Activated T-helper 9 cell treated with anti-CD3 and anti-CD28 coated beads, Interleukin-2, amount 50 U/mL, for 16 hours (primary cell): ENCODE measurements around the gene CRYGN.

ENCODE experiments used
- DNase-seq: peaks from one replicate; pipeline ENCODE4 v3.0.0-alpha.2; 2020; ENCODE audit warnings: low read depth

The CRYGN gene

DNA sequence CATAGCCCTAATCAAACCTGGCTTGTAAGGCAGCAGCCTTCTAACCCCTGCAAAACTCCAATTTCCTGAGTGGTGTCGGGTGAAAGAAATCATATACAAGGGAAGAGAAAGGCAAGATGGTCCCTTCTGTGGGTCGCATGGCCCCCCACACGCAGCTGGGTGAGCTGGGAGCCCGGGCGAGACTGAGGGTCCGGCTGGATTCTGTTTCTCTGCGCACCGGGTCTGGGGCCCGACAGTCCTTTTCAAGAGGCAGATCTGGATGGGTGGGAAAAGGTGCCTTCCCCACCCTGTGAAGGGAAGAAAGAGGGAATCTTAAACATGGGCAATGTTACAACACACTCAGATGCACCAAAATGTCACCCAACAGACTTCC lies 48.6 kb downstream of the CRYGN start:
- no peak for DNase-seq

DNA sequence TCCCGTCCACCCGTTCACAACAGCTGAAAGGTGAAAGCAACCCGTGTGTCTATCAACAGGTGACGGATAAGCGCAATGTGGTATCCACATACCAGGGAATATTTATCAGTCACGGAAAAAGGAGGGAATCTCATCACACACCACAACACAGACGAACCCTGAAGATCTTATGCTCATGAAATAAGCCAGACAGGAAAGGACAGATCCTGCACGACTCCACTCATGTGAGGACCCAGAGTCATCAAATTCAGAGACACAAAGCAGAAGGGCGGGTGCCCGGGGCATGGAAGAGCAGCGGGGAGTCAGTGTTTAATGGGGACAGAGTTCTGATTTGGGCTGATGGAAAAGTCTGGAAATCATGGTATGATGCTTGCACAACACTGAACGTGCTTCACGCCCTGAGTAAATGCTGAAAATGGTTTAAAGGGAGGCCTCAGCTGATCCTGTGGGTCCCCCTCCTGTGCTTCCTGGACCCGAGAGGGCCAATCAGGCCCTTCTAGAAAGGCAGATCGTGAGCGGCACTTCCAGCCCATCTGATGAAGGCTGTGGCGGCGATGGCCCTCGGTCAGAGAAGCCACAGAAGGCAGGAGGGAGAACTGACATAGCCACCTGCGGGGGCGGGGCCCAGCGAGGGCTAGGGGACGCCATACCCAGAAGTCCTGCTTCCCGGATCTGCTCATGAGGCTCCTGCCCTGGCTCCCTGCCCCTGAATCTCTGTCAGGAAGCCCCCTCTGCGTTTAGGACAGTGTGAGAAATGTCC lies 49.2 kb downstream of the CRYGN start:
- no peak for DNase-seq

DNA sequence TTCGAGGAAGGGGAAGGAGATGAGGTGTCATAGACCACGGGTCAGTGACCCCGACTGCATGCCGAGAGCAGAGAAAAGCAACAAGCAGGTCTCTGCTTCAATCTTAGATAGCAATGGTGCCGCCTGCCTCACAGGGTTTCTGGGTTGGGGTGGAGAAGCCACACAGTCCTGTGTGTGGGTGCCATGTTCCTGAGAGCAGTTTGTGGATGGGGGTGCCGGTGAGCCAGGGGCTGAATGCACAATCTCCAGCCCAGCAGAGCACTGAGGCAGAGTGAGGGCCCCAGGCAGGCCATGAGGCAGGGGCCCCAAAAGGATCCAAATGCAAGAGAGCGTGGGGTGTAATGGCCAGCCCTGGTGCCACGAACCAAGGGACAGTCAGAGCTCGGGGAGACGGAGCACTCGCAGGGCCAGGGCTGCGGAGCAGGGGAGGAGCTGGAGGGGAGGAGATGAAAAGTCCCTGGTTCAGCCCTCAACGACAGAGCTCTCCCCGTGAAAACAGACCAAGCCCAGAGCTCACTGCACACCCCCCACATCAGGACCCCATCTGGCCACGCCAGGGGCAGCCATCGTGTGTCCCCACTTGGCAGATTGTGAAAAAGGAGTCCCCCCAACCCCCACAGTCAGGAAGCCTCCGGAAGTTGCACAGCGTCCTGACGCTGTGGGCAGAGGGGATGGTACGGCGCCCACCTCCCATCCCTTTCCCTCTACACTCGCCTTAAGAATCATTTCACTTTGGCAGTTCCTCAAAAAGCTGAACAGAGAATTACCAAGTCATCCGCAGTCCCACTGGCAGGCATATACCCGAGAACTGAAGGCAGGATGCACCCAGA lies 50.0 kb downstream of the CRYGN start:
- no peak for DNase-seq

DNA sequence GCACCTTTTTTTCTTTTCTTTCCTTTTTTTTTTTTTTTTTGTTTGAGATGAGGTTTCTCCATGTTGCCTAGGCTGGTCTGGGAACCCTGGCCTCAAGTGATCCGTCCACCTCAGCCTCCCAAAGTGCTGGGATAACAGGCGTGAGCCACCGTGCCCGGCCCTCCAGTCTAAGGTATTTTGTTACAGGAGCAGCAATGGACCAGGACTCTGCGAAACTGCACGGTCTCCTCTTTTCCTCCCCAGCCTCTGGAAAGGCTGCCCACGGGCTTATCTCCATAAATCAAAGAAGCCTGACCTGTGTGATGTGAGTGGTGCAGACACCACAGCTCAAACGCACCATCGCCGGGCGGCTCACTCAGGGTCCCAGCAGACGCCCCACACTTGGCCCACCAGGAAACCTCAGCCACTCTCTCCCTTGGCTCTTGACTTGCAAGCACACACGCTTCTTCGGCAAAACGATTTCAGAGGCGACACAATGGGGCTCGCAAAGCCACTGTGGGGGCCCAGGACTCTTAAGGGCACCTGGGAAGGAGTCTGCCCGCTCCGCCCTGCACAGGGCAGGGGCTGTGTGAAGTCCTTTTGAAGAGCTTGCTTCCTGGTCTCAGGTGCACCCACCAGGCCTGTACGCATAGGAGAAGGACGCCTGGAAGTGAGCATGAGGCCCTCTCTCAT lies 50.7 kb downstream of the CRYGN start:
- DNase-seq = no peak

DNA sequence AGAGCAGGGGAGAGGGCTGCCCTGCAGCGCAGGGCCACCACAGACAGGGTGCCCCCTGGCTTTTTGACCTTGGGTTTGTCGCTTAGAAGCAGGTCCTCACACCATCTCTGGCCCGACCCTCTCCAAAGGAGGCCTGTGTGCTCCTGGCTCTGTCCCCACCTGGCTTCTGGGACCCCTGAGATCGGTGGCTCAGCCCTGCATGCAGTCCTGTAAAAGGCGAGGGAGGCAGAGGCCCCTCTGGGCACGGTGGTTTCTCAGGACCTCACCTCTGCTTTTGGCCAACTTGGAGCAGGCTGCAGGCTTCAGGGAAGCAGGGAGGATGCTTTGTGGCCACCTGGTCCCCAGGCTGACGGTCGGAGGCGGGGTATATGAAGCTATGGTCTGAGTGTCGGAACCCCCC lies 51.5 kb downstream of the CRYGN start:
- no peak for DNase-seq

DNA sequence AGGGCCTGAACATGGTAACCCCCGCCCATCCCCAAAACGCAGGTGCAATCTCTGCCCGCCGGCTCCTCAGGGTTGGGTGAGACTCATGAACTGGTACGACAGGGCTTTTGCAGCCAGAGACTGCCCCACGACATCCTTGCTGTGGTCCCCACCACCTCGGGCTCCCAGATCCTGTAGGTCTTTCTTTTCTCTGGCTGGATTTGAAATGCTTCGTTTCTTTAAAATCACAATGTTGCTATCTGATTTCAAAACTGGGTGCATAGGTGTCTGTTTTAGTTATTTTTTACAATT lies 52.0 kb downstream of the CRYGN start:
- DNase-seq = no peak

DNA sequence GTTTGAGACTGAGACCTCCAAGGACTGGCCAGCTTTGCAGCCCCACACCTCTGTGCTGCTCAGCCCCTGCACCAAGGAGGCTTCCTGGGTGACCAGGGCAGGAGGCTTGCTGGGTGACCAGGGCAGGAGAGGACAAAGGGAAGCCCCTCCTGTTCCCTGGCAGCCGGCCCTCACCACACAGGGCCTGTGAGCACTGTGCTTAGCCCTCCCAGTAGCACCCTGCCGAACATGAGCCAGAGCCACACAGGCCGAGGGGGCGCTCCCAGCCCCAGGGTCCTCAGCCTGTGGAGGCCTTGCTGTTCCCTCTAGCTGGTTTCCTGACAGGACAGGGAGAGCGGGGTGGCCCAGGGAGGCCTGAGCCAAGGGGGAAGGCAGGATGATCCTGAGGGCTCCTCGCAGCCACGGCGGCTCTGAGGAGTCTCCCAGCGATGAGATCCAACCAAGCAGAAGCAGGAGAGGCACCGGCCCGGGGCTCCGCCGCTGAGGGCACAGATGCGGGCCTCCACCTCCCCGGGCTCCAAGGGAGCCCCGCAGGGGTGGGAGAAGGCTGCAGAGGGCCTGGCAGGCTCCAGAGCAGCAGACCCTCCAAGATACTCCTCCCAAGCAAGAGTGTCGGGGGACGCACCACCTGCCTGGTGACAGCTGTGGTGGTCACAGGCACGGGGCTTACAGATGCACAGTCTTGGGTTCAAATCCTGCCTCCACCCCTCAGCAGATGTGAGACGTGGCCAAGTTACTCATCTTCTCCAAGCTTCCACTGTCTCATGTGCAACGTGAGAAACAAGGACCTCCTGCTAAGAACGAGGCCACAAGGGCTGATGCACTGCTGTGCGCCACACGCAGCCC lies 52.6 kb downstream of the CRYGN start:
- DNase-seq = no peak

DNA sequence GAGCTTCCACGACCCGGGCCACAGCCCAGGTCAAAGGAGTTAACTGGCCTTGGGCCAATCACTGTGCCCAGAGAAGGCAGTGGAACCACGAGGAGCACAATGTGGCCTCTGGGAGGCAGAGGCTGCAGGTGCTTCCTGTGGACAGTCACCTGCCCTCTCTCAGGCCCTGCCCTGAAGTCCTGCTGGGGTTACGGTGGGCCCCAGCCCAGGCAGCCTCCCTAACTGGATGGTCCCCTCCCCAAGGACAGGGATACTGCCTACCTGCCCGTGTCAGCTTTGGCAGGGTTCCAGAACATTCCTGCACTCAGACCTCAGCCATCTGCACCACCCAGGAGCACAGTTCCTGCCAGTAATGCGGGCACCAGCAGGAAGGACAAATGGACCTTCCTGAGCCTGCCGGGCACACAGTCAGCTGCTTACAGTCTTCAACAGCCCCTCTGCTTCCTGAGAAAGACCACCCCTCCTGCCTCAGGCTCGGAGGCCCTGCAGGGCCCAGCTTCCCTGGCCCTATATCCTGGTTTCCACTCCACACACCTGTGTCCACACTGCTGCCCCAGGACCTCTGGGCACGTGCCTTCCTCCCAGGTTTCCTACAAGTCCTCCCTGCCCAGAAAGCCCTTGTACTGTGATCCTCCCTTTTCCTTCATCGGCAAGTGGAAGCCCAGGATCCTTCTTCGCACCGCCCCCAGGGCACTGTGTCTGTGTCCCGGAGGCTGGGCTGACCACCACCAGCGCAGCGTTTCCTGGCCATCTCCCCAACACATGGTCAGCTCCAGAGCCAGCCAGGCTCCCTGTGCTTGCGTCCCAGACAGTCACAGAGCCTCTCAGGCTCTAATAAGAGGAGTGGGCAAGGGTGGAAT lies 53.4 kb downstream of the CRYGN start:
- no peak for DNase-seq

DNA sequence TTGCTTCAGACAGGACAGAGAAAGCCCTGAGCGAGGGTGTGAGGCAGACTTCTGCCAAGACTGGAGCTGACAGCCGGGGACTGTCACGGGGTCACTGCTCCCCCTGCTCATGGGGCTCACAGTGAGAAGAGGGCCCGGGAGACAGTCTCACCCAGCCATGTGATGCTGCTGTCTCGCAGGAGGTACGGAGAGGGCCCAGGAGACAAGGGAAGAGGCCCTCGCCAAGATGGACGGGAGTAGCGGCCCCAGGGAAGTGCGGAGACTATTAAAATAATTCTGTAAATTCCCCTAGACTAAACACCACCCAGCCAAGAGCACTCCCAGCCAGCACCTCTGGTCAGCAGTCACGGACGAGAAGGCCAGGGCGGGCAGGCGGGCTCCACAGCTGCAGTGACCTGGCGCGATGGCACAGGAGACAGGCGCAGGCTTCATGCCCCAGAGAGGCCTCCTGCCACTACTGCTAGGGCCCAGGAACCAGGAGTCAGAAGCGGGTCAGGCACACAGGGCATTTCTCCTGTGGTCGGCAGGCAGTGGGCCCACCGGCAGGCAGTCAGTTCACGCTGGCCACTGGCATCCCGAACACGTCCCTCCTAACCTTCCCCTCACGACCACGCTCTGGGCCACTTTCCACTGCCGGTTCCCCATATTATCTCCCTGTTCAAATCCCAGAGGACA lies 54.2 kb downstream of the CRYGN start:
- DNase-seq = no peak

DNA sequence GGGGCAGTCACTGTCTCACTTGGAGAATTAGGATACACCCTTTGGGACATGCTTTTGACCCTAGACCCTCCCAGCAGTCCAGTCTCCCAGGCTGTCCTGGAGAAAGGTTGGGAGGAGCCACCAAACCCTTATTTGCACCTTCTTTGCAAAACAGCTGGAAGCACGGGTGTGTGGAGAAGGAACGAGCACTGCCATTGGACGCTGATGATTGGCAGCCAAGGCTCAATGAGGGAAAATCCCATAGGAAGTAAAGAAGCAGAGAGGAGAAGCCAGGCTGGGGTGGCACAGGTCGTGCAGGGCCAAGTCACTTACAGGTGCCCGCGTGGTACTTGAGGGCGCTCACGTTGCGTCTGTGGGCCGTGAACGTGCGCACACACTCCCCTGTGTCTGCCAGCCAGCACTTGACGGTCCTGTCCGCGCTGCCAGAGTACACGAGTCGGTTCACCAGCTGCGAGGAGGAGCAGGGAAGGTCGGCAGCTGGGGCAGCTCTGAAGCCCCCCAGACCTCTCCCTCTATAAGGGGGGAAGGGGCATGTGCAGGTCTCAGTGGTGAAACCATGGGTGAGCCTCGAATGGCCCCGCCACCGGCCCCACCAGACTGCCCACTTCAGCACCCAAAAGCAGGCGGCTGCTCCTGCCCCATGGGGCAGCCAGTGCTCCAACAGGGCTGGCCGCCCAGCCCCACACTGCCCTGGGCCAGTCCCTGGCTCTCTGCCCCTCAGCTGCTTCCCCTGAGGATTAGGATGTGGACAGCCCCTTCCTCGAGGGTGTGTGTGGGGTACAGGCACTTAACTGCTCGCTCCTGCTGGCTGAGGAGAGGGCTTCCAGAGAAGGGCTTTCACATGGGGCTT lies 54.9 kb downstream of the CRYGN start:
- DNase-seq = no peak

DNA sequence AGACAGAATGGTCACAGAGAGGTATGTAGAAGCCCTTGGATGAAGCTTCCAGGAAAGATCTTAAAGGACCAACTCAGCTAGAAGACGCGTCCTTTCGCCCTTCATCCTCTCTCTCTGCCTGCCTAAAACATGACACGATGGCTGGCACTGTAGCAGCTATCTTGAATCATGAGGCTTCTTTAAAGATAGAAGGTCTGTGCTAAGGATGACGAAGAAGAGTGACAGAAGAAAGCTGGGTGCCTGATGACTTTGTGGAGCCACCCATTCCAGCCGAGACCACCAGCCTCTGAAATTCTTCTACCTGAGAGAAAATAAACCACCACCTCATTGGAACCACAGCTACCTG lies 55.6 kb downstream of the CRYGN start:
- DNase-seq = no peak

DNA sequence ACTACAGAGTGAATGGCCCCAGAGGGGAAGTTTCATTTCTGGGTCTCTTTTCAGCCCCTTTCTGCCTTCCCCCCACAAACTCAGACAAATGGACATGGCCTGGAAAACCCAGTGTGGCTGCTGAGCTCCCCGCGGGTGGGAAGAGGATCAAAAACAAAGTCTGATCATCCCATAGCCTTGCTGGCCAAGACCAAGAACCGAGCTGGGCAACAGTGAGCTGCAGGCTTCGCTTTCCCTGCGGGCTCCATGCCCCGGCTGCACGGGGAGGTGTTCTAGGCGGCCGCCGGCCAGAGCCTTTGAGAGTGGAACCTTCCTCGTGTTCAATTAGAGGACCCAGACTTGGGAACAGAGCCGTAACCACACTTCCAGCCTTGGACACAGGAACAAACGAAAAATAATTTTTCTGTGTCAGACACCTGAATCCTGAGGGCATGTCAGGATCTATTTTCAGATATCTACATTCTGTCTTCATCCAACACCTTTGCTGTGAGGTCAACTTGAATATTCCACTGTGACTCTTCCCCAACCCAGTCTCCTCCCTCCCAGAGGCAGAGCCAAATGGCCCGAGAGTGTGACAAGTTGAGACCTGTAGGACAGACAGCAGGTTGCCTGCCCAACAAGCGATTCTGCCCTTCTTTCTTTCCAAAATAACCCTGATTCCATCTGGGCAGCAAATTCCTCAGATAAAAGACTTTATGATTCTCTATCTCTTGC lies 56.1 kb downstream of the CRYGN start:
- no peak for DNase-seq

DNA sequence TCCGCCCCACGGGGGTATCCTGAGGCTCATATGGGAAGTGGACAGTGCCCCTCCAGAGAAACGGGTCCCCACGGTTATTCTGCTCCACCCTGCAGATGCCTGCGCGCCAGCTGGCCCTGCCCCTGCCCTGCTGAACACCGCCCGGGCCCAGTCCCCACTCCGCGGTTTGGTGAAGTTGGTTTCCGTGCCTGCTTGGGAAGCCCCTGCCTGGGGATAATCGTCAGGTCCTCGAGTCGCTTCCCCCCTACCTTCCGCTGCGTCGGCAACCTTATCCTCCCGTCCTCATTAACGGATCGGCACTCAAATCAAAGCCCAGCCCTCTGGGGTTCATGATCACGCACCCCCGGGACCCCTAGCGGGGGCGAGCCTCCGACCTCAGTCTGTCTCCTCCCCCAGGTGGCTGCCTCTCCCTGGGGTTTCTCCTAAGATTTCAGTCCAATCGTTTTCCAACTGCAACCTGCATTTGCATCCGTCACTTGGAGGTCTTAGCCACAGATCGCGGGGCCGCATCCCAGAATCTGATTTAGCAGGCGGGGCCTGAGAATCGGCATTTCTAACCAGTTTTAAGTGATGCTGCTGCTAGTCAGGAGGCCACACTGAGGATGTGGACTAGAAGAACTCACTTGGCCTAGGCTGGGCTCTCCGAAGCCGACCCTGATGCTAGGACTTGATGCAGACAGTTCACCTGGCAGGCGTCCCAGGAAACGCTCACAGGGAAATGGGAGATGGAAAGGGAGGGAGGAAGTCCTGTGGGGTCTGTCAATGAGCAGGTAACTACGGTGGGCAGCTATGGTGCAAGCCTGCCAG lies 57.7 kb downstream of the CRYGN start:
- peak; percentile 16 for DNase-seq

DNA sequence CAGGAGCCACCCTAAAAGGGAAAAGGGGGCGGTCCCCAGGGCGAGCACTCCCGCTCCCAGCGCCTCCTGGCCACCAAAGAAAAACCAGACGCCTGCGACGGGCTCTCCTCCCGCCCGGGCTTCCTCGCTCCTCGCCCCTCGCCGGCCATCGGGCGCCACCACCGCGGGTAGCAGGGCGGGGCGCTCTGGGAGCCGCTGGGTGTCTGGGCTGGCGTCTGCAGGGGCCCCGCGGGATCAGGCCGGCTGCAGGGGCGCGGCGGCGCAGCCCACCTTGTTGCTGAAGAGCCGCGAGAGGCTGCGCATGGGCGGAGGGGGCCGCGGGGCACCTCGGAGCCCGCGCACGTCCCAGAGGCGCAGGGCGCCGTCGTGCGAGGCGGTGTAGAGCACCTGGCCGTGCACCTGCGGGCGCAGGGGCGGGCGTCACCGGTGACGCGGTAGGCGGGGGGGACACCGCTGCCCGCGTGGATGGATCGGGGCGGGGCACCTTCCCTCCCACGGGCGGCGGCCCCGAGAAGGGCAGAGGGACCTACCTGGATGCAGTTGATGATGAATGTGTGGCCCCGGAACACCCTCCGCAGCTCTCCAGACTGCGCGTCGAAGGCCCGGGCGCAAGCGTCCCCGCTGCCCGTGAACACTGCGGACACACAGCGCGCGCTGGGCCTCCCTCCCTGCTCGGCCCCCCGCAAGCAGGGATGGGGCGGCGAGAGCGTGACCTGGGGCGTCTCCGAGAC lies 58.4 kb downstream of the CRYGN start:
- peak; percentile 47 for DNase-seq

DNA sequence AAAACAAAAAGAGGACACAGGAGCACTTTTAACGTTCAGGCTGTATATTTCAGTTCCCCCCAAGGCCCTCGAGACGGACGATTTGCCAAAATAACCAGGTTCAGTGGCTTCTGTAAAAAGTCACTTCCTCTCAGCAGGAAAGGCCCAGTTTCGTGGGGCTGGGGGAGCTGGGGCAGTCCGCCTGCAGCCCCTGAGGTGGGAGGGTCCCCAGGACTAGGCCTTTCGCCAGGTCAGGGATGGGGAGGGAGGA lies 58.9 kb downstream of the CRYGN start:
- DNase-seq = no peak

DNA sequence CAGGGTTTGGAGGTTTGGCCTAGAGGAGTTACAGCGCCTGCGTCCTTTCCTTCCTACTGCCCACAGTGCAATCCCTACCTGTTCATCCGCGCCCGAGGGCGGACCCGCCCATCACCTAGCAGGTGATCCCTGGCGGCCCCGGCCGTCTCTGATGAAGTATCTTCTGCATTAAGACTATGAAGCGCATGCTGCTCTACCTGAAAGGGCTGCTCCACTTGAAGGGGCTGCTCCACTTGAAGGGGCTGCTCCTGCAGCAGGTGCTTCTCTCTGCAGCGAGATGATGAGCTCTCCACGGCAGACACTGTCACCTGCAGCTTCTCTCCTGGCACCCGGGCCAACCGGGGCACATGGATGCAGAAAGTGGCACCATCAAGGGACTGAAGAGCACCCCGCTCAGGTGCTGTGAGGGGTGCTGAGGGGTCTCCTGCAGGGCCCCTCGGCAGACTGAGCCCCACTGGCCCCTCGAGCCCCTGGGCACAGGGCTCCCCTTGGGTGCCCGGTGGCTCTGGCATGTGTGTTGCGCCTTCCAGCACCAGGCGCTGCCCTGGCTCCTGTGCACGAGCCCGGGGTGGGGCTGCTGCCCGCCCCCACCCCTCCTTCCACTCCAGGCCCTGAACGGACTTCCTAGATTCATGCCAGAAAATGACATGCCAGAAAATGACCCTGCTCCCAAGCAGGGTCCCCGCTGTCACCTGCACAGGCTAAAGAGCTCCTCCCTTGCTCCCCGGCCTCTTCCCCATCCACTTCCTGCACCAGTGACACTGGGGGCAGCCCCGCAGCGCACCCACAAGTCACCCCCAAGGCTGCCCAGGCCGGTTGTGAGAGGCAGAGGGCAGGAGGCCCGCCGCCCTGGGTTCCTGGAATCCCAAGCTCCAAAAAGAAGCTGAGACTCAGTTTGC lies 59.5 kb downstream of the CRYGN start:
- DNase-seq = no peak
